Stimulated activated CD4-positive, alpha-beta T cell treated with anti-CD3 and anti-CD28 coated beads, Interleukin-4, amount 100 ng/mL, for 1 hour (primary cell): ENCODE measurements around the gene ACKR2.
"Not testable (repeated sequence)": the region's sequence is repeated elsewhere in the genome, so short reads cannot be mapped to it uniquely, and the experiment has no call there.

Experiments
- DNase-seq: peaks from one replicate; pipeline ENCODE4 v3.0.0-alpha.2; 2020

Gene ACKR2

DNA sequence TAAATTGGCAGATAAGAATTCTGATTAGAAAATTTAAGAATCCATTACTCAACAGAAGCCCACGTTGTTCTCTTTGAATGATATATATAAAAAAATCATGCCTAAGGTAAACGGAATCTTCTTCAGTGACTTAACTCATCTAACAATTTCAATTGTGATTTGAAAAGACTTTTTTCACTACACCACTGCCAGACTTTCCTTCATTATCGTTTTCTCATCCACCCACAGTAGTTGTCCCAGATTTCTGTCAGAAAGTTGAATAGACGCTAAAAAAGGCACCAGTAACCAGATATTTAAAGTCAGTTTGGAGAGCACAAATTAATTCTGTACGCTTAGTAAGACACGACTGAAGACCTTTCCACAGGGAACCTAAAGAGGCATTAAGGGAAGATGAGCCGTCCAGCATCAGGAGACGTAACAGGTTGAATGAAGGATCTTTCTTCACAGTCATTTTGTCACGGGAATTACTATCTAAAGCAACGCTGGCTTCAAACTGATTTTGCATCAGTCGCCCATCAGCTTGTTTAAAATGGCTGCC is 6.3 kb upstream of the ACKR2 start:
- DNase-seq = no peak

DNA sequence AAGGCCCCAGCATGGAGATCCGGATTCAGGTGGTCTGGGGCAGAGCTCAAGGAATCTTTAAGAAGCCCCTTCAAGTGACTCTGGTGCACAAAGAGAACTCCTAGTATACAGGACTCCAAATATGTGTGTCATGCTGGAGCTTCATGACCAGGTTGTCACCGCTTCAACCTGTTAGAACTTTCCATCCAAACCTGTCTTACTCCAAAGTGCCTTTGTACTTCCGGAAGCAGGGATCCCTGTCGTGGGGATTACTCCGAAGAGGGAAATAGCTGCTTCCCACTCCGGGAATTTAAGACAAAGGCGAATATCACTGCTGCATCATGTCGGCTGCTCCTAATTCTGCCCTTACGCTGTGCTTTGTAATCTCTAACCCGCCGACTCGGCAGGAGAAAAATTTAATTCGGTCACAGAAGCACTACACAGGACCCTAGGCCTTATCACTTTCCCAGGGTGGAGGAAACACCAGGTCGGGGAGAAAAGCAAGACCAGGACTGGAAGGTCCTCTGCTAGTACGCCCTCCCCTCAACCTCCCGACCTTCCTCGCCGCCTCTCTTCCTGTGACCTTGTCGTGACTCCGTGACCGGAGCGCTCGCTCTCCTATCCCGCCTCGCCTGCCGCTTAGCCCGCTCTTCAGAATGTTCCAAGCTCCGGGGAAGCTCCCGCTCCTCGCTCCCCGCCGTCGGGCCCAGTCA is 5.7 kb upstream of the ACKR2 start:
- DNase-seq = peak; percentile 32

DNA sequence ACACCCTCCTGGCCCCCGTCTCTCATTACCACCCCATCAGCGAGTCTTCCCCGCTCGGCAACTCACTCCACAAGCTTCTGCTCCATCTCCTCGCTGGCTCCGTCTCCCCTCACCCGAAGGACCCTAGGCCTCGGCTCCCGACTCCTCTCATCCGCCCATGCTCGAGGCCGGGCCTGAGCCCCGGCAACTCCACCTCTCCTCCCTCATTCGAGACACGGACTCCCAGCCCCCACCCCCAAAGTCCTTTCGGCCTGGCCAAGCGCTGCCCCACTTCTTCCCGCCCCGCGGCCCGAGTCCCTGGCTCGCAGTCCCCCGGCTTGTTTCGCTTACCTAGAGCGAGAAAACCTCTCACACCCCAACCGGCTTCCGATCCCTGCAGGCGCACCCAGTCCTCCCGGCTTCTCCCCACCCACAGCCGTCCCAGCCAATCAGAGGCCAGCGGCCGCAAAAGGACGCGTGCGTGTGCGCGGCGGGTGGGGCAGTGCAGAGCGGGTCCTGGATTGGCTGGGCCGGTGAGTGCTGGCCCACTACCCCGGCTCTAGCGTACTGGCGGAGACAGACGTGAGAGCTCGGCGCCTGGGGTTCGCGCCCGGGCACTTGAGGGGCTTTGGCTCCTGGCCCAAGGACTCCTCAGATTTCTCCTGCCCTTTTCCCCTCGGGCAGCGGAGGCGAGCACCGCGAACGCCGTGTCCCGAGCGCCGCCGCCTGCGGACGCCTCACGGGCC is 5.0 kb upstream of the ACKR2 start, which contains the start of gene HIGD1A:
HIGD1A (minus strand) TSS at position 385 of the 725 bp plus-strand sequence. CDS start 10,237 bp downstream, outside the sequence.
- DNase-seq = peak; percentile 95

DNA sequence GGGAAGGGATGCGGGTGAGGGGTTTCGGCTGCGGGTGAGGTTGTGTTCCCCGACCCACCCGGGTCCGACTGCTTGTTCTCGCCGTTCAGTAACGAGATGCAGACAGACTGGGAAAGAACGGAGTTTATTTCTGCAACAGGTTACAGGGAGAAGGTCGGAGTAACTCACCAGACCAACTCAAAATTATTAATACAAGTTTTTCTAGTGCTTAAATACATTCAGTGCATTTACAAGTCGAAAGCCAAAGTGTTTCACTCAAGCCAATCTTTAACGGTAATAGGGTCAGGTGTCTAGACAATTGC is 4.5 kb upstream of the ACKR2 start:
- DNase-seq = no peak

DNA sequence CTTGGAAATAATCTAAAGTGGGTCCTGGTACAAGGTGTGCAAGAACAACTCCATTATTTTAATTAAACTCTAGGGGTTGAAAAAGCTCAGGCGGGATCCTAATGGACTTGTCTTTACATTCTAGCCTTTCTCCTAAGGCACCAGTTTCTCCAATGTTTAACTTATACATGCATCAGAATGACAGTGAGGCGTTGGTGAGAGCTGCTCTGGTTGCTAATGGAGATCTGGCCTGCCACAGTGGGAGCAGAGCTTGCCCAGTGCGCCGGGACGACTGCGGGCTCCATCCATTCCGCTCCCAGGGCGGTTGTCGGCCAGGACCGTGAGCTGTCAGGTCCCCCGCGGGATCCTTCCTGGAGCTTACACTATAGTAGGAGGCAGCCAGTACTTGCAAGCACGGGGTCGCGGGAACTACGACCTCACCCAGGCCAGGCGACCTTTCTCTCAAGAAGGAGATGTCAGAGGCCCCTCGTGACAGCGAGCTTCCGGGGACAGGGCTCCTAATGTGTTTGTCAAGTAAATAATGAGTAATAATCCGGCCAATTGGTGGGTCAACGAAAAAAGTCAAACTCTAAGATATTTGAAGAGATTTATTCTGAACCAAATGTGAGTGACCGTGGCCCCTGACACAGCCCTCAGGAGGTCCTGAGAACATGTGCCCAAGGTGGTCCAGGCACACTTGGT is 4.0 kb upstream of the ACKR2 start:
- no peak for DNase-seq

DNA sequence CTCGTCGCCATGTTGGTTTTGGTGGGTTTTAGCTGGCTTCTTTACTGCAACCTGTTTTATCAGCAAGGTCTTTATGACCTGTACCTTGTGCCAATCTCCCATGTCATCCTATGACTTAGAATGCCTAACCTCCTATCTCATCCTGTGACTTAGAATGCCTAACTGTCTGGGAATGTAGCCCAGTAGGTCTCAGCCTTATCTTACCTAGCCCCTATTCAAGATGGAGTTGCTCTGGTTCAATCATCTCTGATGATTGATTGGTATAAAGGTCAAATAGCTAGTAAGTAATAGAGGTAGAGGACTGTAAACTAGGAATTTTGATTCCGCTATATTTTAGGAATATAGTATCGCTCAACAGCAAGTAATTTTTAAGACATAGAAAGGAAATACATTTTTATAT is 1.3 kb upstream of the ACKR2 start:
- no peak for DNase-seq

DNA sequence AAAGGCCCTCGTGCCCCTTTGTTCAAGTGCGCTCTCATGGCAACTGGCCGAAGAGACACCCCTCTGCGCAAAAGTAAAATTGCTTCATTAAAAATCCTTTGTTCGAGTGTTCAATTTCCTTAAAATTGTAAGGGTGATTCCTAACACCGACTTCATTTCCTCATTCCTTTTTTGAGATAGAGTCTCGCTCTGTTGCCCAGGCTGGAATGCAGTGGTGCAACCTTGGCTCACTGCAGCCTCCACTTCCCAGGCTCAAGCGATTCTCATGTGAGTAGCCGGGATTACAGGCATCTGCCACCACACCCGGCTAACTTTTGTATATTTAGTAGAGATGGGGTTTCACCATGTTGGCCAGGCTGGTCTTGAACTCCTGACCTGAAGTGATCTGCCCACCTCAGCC is 1.5 kb downstream of the ACKR2 start:
- DNase-seq = not testable (repeated sequence)

DNA sequence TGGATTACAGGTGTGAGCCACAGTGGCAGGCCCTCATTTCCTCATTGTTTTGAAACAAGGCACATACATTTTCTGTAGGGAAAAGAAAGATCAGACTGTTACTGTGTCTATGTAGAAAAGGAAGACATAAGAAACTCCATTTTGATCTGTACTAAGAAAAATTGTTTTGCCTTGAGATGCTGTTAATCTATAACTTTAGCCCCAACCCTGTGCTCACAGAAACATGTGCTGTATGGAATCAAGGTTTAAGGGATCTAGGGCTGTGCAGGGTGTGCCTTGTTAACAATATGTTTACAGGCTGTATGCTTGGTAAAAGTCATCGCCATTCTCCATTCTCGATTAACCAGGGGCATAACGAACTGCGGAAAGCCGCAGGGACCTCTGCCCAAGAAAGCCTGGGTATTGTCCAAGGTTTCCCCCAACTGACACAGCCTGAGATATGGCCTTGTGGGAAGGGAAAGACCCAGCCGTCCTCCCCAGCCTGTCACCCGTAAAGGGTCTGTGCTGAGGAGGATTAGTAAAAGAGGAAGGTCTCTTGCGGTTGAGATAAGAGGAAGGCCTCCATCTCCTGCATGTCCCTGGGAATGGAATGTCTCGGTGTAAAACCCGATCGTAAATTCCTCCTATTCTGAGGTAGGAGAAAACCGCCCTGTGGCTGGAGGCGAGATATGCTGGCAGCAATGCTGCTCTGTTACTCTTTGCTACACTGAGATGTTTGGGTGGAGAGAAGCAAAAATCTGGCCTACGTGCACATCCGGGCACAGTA is 2.1 kb downstream of the ACKR2 start:
- not testable (repeated sequence) for DNase-seq

DNA sequence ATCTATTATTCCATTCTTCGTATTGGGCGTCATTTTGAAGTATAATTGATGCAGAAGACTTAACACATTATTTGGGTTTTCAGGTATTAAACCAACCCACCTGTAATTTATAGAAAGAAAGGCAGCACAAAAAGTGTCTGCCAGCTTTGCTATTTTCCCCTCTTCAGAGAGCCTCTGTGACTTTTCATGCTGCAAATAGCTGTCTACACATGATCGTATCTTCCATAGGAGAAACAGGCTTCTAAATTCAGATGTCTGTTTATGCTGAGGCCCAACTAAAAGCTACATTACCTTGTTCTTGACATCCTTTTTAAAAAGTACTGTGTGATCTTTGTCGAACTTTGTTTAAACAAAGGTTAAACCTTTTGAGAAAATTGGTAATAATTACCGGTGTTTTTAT is 5.0 kb downstream of the ACKR2 start:
- no peak for DNase-seq

DNA sequence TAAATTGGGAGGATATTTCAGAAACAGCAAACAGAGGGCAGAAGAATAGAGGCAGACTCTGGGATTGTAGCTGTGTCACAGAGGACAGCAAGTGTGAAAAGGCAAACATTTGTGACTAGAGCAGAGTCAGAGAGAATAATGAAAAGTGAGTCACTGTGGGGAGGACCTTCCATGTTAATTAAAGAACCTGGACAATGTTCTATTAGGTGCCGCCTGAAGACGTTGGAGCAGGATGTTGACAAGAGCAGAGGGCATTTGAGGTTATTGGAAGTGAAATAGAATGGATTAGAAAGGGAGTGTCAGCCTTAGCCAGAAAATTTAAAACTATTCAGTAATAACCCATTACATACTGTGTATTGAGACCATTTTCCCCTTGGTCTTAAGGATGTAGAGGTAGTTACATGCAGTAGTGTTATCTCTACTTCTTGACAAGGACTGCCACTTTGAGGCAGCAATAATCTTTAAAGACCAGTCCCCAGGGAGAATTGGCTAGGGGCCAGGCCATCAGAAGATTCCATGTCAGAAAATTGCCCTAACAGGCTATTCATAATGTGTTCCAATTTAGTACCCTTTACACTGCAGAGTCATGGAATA is 5.8 kb downstream of the ACKR2 start:
- no peak for DNase-seq

DNA sequence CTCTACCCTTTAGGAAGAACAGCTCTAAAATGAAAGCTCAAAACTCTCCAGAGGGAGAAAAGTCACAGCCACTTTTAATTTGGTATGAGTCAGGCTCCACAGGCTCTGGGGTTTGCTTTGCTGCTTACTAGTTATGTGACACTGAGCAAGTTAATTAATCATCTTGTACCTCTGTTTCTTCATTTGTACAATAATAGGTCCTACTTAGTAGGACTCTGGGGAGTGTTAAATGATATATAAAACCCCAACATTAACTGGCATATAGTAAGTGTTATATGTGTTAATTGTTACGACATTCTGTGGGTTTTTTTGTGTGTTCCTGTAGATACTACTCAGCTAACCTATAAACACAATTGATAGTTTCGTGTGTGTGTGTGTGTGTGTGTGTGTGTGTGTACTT is 6.6 kb downstream of the ACKR2 start:
- no peak for DNase-seq

DNA sequence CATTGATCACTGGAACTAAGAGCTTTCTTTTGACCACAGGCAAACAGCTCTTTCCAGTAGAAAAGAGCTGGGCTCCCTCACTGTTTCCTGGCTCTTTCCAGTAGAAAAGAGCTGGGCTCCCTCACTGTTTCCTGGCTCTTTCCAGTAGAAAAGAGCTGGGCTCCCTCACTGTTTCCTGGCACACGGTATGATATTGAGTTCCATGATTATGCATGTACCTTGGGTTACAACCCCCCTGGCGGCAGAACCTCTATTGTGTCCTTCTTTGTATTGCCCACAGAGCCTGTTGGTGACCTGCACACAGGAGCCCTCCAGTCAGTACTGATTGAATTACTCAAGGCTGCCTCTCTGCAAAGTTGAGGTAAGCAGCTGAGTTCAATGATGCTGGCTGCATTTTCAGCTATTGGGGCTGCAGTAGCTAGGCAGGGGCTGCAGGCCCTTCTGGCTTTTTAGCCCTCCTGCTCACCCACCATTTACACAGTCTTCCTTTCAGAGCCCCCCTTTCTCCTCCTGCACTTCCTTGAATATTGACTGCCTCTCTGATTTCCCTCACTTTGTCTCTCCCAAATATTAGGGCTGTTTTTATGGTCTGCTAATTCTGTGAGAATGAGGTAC is 10.2 kb downstream of the ACKR2 start:
- no peak for DNase-seq

DNA sequence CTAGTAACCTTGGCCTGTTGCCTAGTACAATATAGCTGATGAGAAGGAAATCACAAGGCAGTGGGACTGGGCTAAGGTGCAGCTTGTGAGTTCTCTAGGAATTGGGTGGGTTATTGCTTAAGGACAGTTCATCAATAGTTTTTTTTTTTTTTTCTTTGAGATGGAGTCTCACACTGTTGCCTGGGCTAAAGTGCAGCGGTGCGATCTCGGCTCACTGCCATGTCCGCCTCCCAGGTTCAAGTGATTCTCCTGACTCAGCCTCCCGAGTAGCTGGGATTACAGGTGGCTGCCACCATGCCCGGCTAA is 11.5 kb downstream of the ACKR2 start:
- DNase-seq = no peak

DNA sequence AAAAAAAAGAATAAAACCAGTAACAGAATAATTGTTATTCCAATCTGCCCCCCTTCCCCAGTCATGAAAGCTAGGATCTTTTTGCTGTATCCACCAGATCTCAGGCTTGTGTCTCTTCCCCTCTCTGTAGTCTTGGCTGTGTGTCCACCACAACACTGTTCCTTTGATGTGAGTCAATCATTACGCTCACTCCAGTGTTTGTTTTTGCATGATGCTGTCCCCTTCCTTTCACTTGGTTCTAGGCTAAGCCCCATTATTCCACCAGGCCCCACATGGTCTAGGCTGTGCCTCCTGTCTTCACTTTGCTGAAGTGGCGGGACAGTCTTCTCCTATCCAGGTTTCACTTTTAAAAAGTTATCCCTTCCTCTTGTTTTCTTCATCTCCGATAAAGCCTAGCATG is 13.6 kb downstream of the ACKR2 start:
- no peak for DNase-seq

DNA sequence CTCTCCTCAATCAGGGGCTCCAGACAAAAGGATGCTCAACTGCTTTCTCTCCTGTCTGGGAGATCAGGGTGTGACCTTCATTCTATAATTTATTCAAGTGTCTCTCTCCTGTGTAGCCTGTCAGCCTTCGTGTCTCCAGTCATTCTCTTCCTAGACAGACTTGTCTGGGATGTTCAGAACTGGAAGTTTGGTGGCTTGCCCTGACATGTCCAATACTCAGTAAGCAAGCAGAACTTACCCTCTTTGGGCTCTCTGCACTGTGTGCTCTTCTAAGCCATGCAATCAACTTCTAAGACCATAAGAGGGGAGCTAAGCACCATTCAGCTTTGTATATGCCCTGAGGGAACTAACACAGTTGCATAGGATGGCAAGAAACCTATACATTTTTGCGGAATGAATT is 14.1 kb downstream of the ACKR2 start:
- no peak for DNase-seq

DNA sequence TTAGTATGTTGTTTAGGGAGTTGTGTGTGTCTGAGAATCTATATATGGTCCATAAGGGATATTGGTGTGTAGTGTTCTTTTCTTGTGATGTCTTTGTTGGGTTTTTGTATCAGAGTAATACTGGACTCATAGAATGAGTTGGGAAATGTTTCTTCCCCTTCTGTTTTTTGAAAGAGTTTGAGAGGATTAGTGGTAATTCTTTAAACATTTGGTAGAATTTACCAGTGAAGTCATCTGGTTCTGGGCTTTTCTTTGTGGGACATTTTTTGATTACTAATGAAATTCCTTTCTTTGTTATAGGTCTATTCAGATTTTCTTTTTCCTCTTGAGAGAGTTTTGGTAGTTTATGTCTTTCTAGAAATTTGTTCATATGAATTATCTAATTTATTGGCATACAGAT is 16.9 kb downstream of the ACKR2 start:
- no peak for DNase-seq

DNA sequence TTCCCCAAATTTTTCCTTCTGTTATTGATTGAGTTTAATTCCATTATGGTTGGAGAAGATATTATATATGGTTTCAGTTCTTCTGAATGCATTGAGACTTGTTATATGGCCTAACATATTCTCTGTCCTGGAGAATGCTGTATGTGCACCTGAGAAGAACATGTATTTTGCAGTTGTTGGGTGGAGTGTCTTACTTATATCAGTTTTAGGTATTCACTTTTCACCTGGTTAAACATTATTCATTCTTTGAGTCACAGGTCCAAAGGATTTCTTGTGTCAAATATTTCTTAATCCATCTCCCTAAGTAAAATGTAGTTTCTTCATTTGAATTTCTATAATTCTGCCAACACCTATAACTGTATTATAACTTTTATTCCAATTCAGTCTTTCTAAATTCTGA is 17.8 kb downstream of the ACKR2 start:
- no peak for DNase-seq

DNA sequence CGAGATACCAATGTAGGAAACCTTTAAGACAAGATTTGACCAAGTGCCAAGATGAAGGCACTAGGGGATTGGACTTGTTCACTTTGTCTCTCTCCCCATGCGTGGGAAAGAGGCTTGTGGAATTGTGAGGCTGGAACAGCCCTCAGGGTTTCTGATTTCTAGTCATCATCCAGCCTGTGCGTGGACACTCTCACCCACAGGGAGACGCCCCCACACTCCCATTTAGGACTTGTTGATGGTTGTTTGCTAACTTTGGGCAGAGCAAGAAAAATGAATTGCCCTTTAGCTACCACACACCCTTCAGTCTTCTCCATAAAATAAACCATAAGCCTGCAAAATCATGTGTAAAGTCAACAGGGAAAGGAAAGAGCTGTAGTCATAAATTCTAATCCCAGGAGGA is 18.4 kb downstream of the ACKR2 start:
- DNase-seq = no peak

DNA sequence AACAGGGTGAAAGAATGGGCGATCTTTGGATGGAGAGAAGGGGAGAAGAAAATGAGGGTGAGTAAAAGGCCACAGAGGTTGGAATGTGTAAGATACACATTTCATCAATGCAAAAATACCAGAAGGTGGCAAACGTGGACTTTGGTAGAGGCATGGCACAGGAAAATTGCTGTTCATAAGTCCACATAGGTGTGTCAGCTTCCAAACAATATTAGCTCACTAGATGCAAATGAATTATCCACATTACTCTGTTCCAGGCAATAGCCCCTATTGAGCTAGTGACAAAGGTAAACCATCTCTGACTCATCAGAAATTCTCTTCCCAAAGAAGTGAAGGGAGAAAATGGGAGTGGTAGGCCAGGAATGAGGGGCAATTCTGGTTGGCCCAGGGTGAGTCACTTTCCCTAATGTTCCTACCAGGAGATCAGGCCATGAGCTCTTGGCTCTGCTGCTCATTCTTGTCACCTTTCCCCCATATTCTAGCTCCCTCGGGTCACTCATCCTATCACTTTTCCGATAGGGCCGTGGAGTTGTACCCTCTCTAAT is 19.9 kb downstream of the ACKR2 start:
- DNase-seq = no peak

DNA sequence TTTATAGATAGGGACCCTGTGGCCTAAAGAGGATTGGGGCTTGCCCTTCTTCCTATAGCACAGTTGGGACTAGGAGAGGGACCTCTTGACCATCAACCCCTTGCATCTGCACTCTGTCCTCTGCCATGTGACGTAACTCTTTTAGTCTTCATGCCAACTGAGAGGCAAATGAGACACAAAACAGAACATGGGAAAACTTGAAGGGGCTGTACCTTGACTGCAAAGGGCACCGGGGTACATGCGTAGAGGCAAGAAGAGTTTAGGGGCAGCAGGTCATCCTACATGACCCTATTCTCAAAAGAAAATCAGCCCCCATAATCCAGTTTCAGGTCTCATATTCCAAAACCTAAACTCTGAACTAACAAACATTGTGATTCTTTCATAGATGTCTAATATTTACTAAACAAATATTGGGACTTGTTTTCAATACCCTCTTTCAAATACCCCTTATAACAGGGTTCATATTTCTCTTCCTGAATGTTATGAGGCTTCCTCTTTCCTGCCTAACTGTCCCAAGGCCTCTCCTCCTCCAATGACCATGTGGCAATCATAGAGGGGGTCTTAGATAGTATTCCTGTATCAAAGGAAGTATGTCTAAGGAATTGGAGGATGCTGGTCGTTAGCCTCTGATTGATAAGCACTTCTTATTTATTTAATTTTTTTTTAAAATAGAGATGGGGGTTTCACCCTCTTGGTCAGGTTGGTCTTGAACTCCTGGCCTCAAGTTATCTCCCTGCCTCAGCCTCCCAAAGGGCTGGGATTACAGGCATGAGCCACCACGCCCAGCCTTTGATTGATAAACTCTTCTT is 20.6 kb downstream of the ACKR2 start:
- DNase-seq = no peak
